ENCODE measurements around the gene WNT5A.

GRCh38 chr3:55476515-55476914 is 10.6 kb downstream of the WNT5A start:
- TF ChIP-seq CTCF (conservative IDR thresholded peaks at IDR 0.05; ENCODE audit: low read depth, low read length) (no peak), USF2 (IDR thresholded peaks at IDR 0.05; ENCODE audit: low read depth, low read length) (no peak), MAFK (IDR thresholded peaks at IDR 0.05; ENCODE audit: low read depth, low read length) (peak; percentile 89), FOS (IDR thresholded peaks at IDR 0.05; ENCODE audit: low read depth, low read length) (no peak), NFE2L2 (IDR thresholded peaks at IDR 0.05; ENCODE audit: low read depth, low read length) (no peak; the same call in 1 of the 2 replicates), POLR2A (IDR thresholded peaks at IDR 0.05; ENCODE audit: low read depth, low read length) (no peak)

Measured in IMR-90 (cell line).